Measurements from ENCODE around the gene ZNF669.
"Not testable (repeated sequence)": the region's sequence is repeated elsewhere in the genome, so short reads cannot be mapped to it uniquely, and the experiment has no call there.

Gene ZNF669

GRCh38 chr1:247103859-247104591, at the start of gene ZNF669:
Gene ZNF669 (minus strand): TSS chr1:247104356. CDS start chr1:247104199, 157 bp downstream.
- peak; percentile 83 for DNase-seq

- DNase-seq: no peak
Measured at GRCh38 chr1:247147781-247148180, 43.6 kb upstream of the ZNF669 start.

- not testable (repeated sequence) for DNase-seq
Measured at GRCh38 chr1:247147120-247147519, 43.0 kb upstream of the ZNF669 start.

- no peak for DNase-seq
Measured at GRCh38 chr1:247146671-247147070, 42.5 kb upstream of the ZNF669 start.

- no peak for DNase-seq
Measured at GRCh38 chr1:247145279-247145678, 41.1 kb upstream of the ZNF669 start.

- not testable (repeated sequence) for DNase-seq
Measured at GRCh38 chr1:247139557-247139956, 35.4 kb upstream of the ZNF669 start.

GRCh38 chr1:247131236-247131635, 27.1 kb upstream of the ZNF669 start:
- DNase-seq: no peak

- not testable (repeated sequence) for DNase-seq
Measured at GRCh38 chr1:247127519-247128282, 23.5 kb upstream of the ZNF669 start.

GRCh38 chr1:247126601-247127000, 22.4 kb upstream of the ZNF669 start:
- not testable (repeated sequence) for DNase-seq

- DNase-seq: not testable (repeated sequence)
Measured at GRCh38 chr1:247126166-247126565, 22.0 kb upstream of the ZNF669 start.

GRCh38 chr1:247121382-247121781, 17.2 kb upstream of the ZNF669 start:
- DNase-seq: no peak

- not testable (repeated sequence) for DNase-seq
Measured at GRCh38 chr1:247120408-247120668, 16.2 kb upstream of the ZNF669 start.

GRCh38 chr1:247119600-247120407, 15.6 kb upstream of the ZNF669 start:
- DNase-seq: no peak

GRCh38 chr1:247118946-247119446, 14.8 kb upstream of the ZNF669 start:
- DNase-seq: no peak

- no peak for DNase-seq
Measured at GRCh38 chr1:247115545-247115944, 11.4 kb upstream of the ZNF669 start.

GRCh38 chr1:247115141-247115510, 11.0 kb upstream of the ZNF669 start:
- DNase-seq: no peak

GRCh38 chr1:247114351-247115140, 10.4 kb upstream of the ZNF669 start:
- DNase-seq: no peak

- DNase-seq: no peak
Measured at GRCh38 chr1:247113733-247114271, 9.6 kb upstream of the ZNF669 start.

- no peak for DNase-seq
Measured at GRCh38 chr1:247113094-247113497, 8.9 kb upstream of the ZNF669 start.

- DNase-seq: no peak
Measured at GRCh38 chr1:247112479-247112781, 8.3 kb upstream of the ZNF669 start.

- DNase-seq: no peak
Measured at GRCh38 chr1:247111700-247112478, 7.7 kb upstream of the ZNF669 start.

GRCh38 chr1:247111259-247111699, 7.1 kb upstream of the ZNF669 start:
- DNase-seq: no peak
